Panc1 (cell line): ENCODE results near the gene ATIC.

Experiments
- POLR2AphosphoS5 ChIP-seq: IDR thresholded peaks from 2 replicates; pipeline ENCODE4 v1.6.1; 2012; ENCODE audit warnings: mild to moderate bottlenecking, low read depth, low read length, moderate library complexity
- TF ChIP-seq, protein P1 (sequence below): fragments of 450-650 bp; IDR thresholded peaks from 2 replicates; pipeline ENCODE4 v1.5.1; 2017; ENCODE audit warnings: mild to moderate bottlenecking
- TF ChIP-seq, protein P2 (sequence below), 2 experiments: IDR thresholded peaks; 2 replicates each; pipeline ENCODE4 v1.6.1; 2011 to 2012; ENCODE audit warnings: low read depth in 2 of 2, control low read depth in 1 of 2, low read length in 1 of 2, mild to moderate bottlenecking in 1 of 2, moderate library complexity in 1 of 2; ENCODE audit not compliant: insufficient read depth in 1 of 2

GRCh38 chr2:215392164-215392563, 80.3 kb downstream of the ATIC start:
- TF ChIP-seq, protein P1, sequence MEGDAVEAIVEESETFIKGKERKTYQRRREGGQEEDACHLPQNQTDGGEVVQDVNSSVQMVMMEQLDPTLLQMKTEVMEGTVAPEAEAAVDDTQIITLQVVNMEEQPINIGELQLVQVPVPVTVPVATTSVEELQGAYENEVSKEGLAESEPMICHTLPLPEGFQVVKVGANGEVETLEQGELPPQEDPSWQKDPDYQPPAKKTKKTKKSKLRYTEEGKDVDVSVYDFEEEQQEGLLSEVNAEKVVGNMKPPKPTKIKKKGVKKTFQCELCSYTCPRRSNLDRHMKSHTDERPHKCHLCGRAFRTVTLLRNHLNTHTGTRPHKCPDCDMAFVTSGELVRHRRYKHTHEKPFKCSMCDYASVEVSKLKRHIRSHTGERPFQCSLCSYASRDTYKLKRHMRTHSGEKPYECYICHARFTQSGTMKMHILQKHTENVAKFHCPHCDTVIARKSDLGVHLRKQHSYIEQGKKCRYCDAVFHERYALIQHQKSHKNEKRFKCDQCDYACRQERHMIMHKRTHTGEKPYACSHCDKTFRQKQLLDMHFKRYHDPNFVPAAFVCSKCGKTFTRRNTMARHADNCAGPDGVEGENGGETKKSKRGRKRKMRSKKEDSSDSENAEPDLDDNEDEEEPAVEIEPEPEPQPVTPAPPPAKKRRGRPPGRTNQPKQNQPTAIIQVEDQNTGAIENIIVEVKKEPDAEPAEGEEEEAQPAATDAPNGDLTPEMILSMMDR = no peak
- TF ChIP-seq POLR2AphosphoS5 = no peak
- TF ChIP-seq, protein P2, sequence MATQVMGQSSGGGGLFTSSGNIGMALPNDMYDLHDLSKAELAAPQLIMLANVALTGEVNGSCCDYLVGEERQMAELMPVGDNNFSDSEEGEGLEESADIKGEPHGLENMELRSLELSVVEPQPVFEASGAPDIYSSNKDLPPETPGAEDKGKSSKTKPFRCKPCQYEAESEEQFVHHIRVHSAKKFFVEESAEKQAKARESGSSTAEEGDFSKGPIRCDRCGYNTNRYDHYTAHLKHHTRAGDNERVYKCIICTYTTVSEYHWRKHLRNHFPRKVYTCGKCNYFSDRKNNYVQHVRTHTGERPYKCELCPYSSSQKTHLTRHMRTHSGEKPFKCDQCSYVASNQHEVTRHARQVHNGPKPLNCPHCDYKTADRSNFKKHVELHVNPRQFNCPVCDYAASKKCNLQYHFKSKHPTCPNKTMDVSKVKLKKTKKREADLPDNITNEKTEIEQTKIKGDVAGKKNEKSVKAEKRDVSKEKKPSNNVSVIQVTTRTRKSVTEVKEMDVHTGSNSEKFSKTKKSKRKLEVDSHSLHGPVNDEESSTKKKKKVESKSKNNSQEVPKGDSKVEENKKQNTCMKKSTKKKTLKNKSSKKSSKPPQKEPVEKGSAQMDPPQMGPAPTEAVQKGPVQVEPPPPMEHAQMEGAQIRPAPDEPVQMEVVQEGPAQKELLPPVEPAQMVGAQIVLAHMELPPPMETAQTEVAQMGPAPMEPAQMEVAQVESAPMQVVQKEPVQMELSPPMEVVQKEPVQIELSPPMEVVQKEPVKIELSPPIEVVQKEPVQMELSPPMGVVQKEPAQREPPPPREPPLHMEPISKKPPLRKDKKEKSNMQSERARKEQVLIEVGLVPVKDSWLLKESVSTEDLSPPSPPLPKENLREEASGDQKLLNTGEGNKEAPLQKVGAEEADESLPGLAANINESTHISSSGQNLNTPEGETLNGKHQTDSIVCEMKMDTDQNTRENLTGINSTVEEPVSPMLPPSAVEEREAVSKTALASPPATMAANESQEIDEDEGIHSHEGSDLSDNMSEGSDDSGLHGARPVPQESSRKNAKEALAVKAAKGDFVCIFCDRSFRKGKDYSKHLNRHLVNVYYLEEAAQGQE (IDR thresholded peaks at IDR 0.05; ENCODE audit: insufficient read depth in 1 of 2, low read depth in 2 of 2, low read length in 1 of 2) = no peak
